C4-2B (cell line): ENCODE measurements around the gene B4GALT1.

ENCODE experiments used
- H3K27ac ChIP-seq: fragments of 450-650 bp; 2 replicates; pipeline ENCODE4 v1.5.1; 2017
- CTCF ChIP-seq: fragments of 450-650 bp; conservative IDR thresholded peaks from 2 replicates; pipeline ENCODE4 v1.5.1; 2017; ENCODE audit warnings: mild to moderate bottlenecking
- ZFX ChIP-seq: fragments of 450-650 bp; IDR thresholded peaks from 2 replicates; pipeline ENCODE4 v1.6.1; 2017

B4GALT1 gene

GRCh38 chr9:33198165-33198564 lies 31.0 kb upstream of the B4GALT1 start:
- TF ChIP-seq CTCF = no peak
- TF ChIP-seq ZFX = no peak
- no peak overlapping the region for H3K27ac ChIP-seq

- TF ChIP-seq ZFX (no peak), CTCF (no peak)
- H3K27ac ChIP-seq = no peak overlapping the region
Measured at GRCh38 chr9:33197279-33198152, 30.4 kb upstream of the B4GALT1 start.

GRCh38 chr9:33196736-33197135 lies 29.6 kb upstream of the B4GALT1 start:
- TF ChIP-seq CTCF = no peak
- TF ChIP-seq ZFX = no peak

GRCh38 chr9:33193818-33194217 lies 26.7 kb upstream of the B4GALT1 start:
- no peak for TF ChIP-seq CTCF
- no peak for TF ChIP-seq ZFX
- no peak overlapping the region for H3K27ac ChIP-seq

More at GRCh38 chr9:33196736-33197135, 29.6 kb upstream of the B4GALT1 start:
- H3K27ac ChIP-seq = no peak overlapping the region

- TF ChIP-seq CTCF (no peak), ZFX (no peak)
- no peak overlapping the region for H3K27ac ChIP-seq
Measured at GRCh38 chr9:33192493-33193255, 25.5 kb upstream of the B4GALT1 start.

GRCh38 chr9:33190021-33190705 lies 23.0 kb upstream of the B4GALT1 start:
- no peak for TF ChIP-seq CTCF
- no peak for TF ChIP-seq ZFX
- H3K27ac ChIP-seq = no peak overlapping the region
